ENCODE measurements around the gene GJA5.

GRCh38 chr1:147787765-147788164, 27.4 kb upstream of the GJA5 start:
- no peak for TF ChIP-seq CTCF (IDR thresholded peaks at IDR 0.05)
- TF ChIP-seq EP300 (IDR thresholded peaks at IDR 0.05), result no peak
